ENCODE results near the gene PURB. TPM values are rescaled to one million over a fixed set of nuclear protein-coding genes. Genes with fewer than 3 reads are reported as not detected.
"Not testable (repeated sequence)": the region's sequence is repeated elsewhere in the genome, so short reads cannot be mapped to it uniquely, and the experiment has no call there.

The PURB gene
- total and polyA plus RNA-seq, 3 experiments from 2014 or later: 3.2 to 45.1 (median 45.0) TPM

DNA sequence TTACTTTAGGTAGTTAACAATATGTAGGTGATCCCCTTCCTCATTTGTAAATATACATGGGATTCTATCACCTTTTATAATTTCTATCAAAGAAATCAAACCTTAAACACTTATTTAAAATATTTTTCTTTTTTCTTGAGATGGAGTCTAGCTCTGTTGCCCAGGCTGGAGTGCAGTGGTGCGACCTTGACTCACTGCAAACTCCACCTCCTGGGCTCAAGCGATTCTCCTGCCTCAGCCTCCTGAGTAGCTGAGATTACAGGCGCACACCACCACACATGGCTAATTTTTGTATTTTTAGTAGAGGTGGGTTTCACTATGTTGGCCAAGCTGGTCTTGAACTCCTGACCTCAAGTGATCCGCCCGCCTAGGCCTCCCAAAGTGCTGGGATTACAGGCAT is 41.9 kb downstream of the PURB start:
- H3K27ac ChIP-seq (ENCODE audit: low read depth, low read length); DNase-seq; H3K4me3 Mint-ChIP-seq; H3K4me3 ChIP-seq (ENCODE audit: low read length); H3K27me3 ChIP-seq (ENCODE audit: insufficient read depth, low read length, poor library complexity, severe bottlenecking); H3K27ac Mint-ChIP-seq; H3K9me3 Mint-ChIP-seq; H3K9me3 ChIP-seq (ENCODE audit: low read length): not testable (repeated sequence)
- CTCF ChIA-PET: interaction anchor here (0.6 to 1.7 kb wide), 2 partner anchors 45 to 237 kb away, joined by 3 read pairs; no protein-coding TSS in a partner anchor
- peaks cover 24% of the 10 kb centered on the region for H3K4me1 ChIP-seq (ENCODE audit: insufficient read depth, low read length)
- peaks cover 52 to 62% (median 59%) of the 10 kb centered on the region in 3 donors for H3K4me1 Mint-ChIP-seq
- peaks cover 24% of the 10 kb centered on the region for H3K36me3 ChIP-seq (ENCODE audit: insufficient read depth, low read length)
- peaks cover 6 to 61% (median 18%) of the 10 kb centered on the region in 3 donors for H3K36me3 Mint-ChIP-seq
- H3K27me3 Mint-ChIP-seq: peaks cover 0 to 11% of the 10 kb centered on the region in 2 donors
- POLR2A ChIA-PET: interaction anchor here (0.6 kb wide), 1 partner anchor 42 kb away, joined by 4 read pairs; no protein-coding TSS in a partner anchor

DNA sequence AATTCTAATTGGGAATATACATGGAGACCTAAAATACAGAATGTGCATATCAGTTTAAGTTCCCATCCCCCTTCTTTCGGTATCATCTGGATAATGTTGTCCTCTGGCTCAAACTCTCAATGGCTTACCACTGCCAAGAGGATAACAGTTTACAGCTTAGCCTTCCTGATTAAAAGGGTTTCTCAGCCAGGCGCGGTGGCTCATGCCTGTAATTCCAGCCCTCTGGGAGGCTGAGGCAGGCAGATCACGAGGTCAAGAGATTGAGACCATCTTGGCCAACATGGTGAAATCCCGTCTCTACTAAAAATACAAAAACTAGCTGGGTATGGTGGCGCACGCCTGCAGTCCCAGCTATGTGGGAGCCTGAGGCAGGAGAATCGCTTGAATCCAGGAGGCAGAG is 42.7 kb downstream of the PURB start:
- POLR2A ChIA-PET; H3K27ac ChIP-seq (ENCODE audit: low read depth, low read length); H3K9me3 Mint-ChIP-seq; H3K27me3 ChIP-seq (ENCODE audit: insufficient read depth, low read length, poor library complexity, severe bottlenecking); CTCF ChIA-PET; H3K27ac Mint-ChIP-seq; DNase-seq; H3K4me3 ChIP-seq (ENCODE audit: low read length); H3K27me3 Mint-ChIP-seq; H3K9me3 ChIP-seq (ENCODE audit: low read length): not testable (repeated sequence)
- Histone ChIP-seq H3K4me1 (ENCODE audit: insufficient read depth, low read length) (peaks cover 24% of the 10 kb centered on the region), H3K36me3 (ENCODE audit: insufficient read depth, low read length) (peaks cover 25% of the 10 kb centered on the region)
- Mint-ChIP-seq H3K4me1 (peaks cover 48 to 62% (median 60%) of the 10 kb centered on the region in 3 donors), H3K4me3 (peak overlapping the region in 1 of 7 donors; percentile 36), H3K36me3 (peaks cover 6 to 60% (median 20%) of the 10 kb centered on the region in 3 donors)

DNA sequence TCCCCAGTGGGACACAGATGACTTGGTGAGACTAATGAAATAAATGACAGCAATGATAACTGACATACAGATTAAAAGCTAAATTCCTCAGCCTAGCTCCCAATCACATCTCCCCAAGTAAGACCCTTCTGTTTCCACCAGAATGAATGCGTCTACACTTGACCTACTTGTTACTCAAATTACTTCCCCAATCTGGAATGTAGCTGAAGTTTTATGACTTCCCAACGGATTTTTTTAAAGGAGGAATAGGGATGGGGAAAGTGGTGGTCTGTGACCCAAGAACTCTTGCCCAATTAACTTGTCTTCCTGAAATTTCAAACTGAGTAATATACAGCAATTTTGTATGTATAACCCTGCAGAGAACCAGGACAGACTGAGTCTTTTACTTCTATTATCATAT is 46.6 kb downstream of the PURB start:
- Histone ChIP-seq H3K27ac (ENCODE audit: low read depth, low read length) (no peak overlapping the region), H3K4me1 (ENCODE audit: insufficient read depth, low read length) (no peaks in the 10 kb centered on the region), H3K36me3 (ENCODE audit: insufficient read depth, low read length) (peaks cover 42% of the 10 kb centered on the region), H3K4me3 (ENCODE audit: low read length) (no peak overlapping the region), H3K27me3 (ENCODE audit: insufficient read depth, low read length, poor library complexity, severe bottlenecking) (no peaks in the 10 kb centered on the region), H3K9me3 (ENCODE audit: low read length) (no peaks in the 10 kb centered on the region)
- Mint-ChIP-seq H3K36me3 (peaks cover 6 to 72% (median 21%) of the 10 kb centered on the region in 3 donors), H3K4me3 (no peak overlapping the region), H3K4me1 (peaks cover 17 to 33% (median 31%) of the 10 kb centered on the region in 3 donors), H3K27ac (peak overlapping the region in 3 of 8 donors; percentile 32 to 54 (median 49)), H3K27me3 (no peaks in the 10 kb centered on the region), H3K9me3 (no peaks in the 10 kb centered on the region)
- DNase-seq: no peak
- POLR2A ChIA-PET: no interaction called here
- CTCF ChIA-PET: interaction anchor here (1.6 kb wide), 1 partner anchor 9 kb away, joined by 3 read pairs; no protein-coding TSS in a partner anchor

DNA sequence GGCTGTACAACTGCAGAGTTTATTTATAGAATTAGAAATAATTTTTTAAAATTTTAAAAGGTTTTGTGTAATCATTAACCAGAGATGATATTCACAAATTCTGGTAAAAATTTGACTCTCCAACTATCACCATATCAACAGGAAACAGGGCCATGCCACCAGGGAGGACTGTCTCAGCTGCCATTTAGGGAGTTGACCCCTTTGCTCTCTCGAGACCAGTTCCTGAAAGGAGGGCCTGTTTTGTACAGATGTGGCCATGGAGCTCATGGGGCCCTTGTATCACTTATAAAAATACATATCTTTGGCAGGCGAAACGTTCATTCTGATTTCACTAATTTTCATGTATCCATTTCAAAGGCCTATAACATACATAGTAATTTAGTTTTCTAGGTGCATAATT is 57.8 kb downstream of the PURB start:
- POLR2A ChIA-PET: no interaction called here
- Mint-ChIP-seq H3K4me3 (no peak overlapping the region), H3K4me1 (peaks cover 5 to 7% (median 6%) of the 10 kb centered on the region in 3 donors), H3K36me3 (peaks cover 0 to 64% (median 2%) of the 10 kb centered on the region in 3 donors), H3K9me3 (no peaks in the 10 kb centered on the region), H3K27ac (peak overlapping the region; percentile 31 to 85 (median 53)), H3K27me3 (no peaks in the 10 kb centered on the region)
- Histone ChIP-seq H3K27me3 (ENCODE audit: insufficient read depth, low read length, poor library complexity, severe bottlenecking) (no peaks in the 10 kb centered on the region), H3K9me3 (ENCODE audit: low read length) (no peaks in the 10 kb centered on the region), H3K4me3 (ENCODE audit: low read length) (no peak overlapping the region), H3K4me1 (ENCODE audit: insufficient read depth, low read length) (no peaks in the 10 kb centered on the region), H3K36me3 (ENCODE audit: insufficient read depth, low read length) (peaks cover 22% of the 10 kb centered on the region), H3K27ac (ENCODE audit: low read depth, low read length) (no peak overlapping the region)
- DNase-seq: no peak
- CTCF ChIA-PET: interaction anchor here (0.8 to 1.4 kb wide), 2 partner anchors 9 to 10 kb away, joined by 3 read pairs; no protein-coding TSS in a partner anchor

Other genes starting within 250 kb of the PURB start
- gene ZMIZ2, start 136.7 kb downstream of the PURB start, total RNA-seq: 100 to 1,000 TPM; 119 to 122 TPM
- 9.8 TPM for gene ZMIZ2, start 136.7 kb downstream of the PURB start, polyA plus RNA-seq
- gene PPIA, start 88.8 kb downstream of the PURB start, total RNA-seq: 1,000 to 10,000 TPM; 3,369 to 3,448 TPM
- gene PPIA, start 88.8 kb downstream of the PURB start, polyA plus RNA-seq: 3,693 TPM
- 100 to 1,000 TPM; 243 to 244 TPM for gene H2AZ2, start 37.4 kb downstream of the PURB start, total RNA-seq
- gene H2AZ2, start 37.4 kb downstream of the PURB start, polyA plus RNA-seq: 273 TPM
- 100 to 1,000 TPM; 363 to 374 TPM for gene MYO1G, start 93.5 kb upstream of the PURB start, total RNA-seq
- gene MYO1G, start 93.5 kb upstream of the PURB start, polyA plus RNA-seq: 182 TPM
- 10 to 100 TPM; 70.6 to 74.8 TPM for gene CCM2, start 114.7 kb upstream of the PURB start, total RNA-seq
- 81.1 TPM for gene CCM2, start 114.7 kb upstream of the PURB start, polyA plus RNA-seq
- gene NACAD, start 203.4 kb upstream of the PURB start, total RNA-seq: 1 to 10 TPM in 1 of 2 experiments, under 1 TPM in 1; 0.82 to 1.3 TPM
- 0.31 TPM for gene NACAD, start 203.4 kb upstream of the PURB start, polyA plus RNA-seq
- 100 to 1,000 TPM; 198 to 203 TPM for gene TBRG4, start 226.2 kb upstream of the PURB start, total RNA-seq
- gene TBRG4, start 226.2 kb upstream of the PURB start, polyA plus RNA-seq: 58.9 TPM

Measured in CD8-positive, alpha-beta memory T cell (primary cell).